Activated naive CD4-positive, alpha-beta T cell treated with anti-CD3 and anti-CD28 coated beads, Interleukin-2, amount 10 ng/mL, durations not matched to agents 7 days and 5 days (primary cell): ENCODE results near the gene TRIM71.

Experiments used
- CTCF ChIA-PET: fragments of 350-600 bp; sonication (Branson Sonifier 250); formaldehyde crosslinking; loops from one replicate; lab custom pipeline; 2021; ENCODE audit warnings: antibody characterized with exemption; lab: Charles Lee
- DNase-seq: peaks from one replicate; pipeline ENCODE4 v3.0.0-alpha.2; 2020
- H3K27ac Mint-ChIP-seq: one replicate; pipeline ENCODE4 v1.8.0; 2021; ENCODE audit warnings: mild to moderate bottlenecking, moderate library complexity, mixed read lengths
- H3K27me3 Mint-ChIP-seq: one replicate; pipeline ENCODE4 v1.8.0; 2021; ENCODE audit warnings: mild to moderate bottlenecking, mixed read lengths
- H3K36me3 Mint-ChIP-seq: one replicate; pipeline ENCODE4 v1.8.0; 2021; ENCODE audit warnings: mixed read lengths
- H3K4me1 Mint-ChIP-seq: one replicate; pipeline ENCODE4 v1.8.0; 2021; ENCODE audit warnings: mixed read lengths
- H3K4me3 Mint-ChIP-seq: one replicate; pipeline ENCODE4 v1.8.0; 2021; ENCODE audit warnings: mild to moderate bottlenecking, moderate library complexity, mixed read lengths
- H3K9me3 Mint-ChIP-seq: one replicate; pipeline ENCODE4 v1.8.0; 2021; ENCODE audit warnings: mixed read lengths

TRIM71 gene

GRCh38 chr3:32870373-32871095 lies 52.7 kb downstream of the TRIM71 start:
- CTCF ChIA-PET: no interaction called here
- Mint-ChIP-seq H3K4me1 (no peaks in the 10 kb centered on the region), H3K27ac (no peak overlapping the region), H3K27me3 (peaks cover 48% of the 10 kb centered on the region), H3K36me3 (no peaks in the 10 kb centered on the region), H3K9me3 (no peaks in the 10 kb centered on the region), H3K4me3 (no peak overlapping the region)
- no peak for DNase-seq

- CTCF ChIA-PET: interaction anchor here (0.6 kb wide), 1 partner anchor 31 kb away, joined by 3 read pairs; no protein-coding TSS in a partner anchor
- Mint-ChIP-seq H3K9me3 (no peaks in the 10 kb centered on the region), H3K4me3 (no peak overlapping the region), H3K27ac (no peak overlapping the region), H3K36me3 (no peaks in the 10 kb centered on the region), H3K27me3 (peaks cover 44% of the 10 kb centered on the region), H3K4me1 (no peaks in the 10 kb centered on the region)
- DNase-seq: no peak
Observed at GRCh38 chr3:32871273-32871672, 53.5 kb downstream of the TRIM71 start.

- Mint-ChIP-seq H3K36me3 (no peaks in the 10 kb centered on the region), H3K27me3 (peaks cover 45% of the 10 kb centered on the region), H3K4me3 (no peak overlapping the region), H3K4me1 (no peaks in the 10 kb centered on the region), H3K9me3 (no peaks in the 10 kb centered on the region), H3K27ac (no peak overlapping the region)
- DNase-seq: no peak
- CTCF ChIA-PET: interaction anchor here (0.6 kb wide), 1 partner anchor 10 kb away, joined by 3 read pairs; no protein-coding TSS in a partner anchor
Observed at GRCh38 chr3:32872487-32873382, 54.9 kb downstream of the TRIM71 start.

- DNase-seq: no peak
- H3K27me3 Mint-ChIP-seq: peaks cover 42% of the 10 kb centered on the region
- CTCF ChIA-PET: no interaction called here
- H3K4me3 Mint-ChIP-seq: no peak overlapping the region
- no peak overlapping the region for H3K27ac Mint-ChIP-seq
- H3K9me3 Mint-ChIP-seq: no peaks in the 10 kb centered on the region
- no peaks in the 10 kb centered on the region for H3K36me3 Mint-ChIP-seq
- no peaks in the 10 kb centered on the region for H3K4me1 Mint-ChIP-seq
Observed at GRCh38 chr3:32873531-32874130, 55.8 kb downstream of the TRIM71 start.

- no peak overlapping the region for H3K27ac Mint-ChIP-seq
- DNase-seq: no peak
- H3K4me3 Mint-ChIP-seq: no peak overlapping the region
- CTCF ChIA-PET: no interaction called here
- H3K9me3 Mint-ChIP-seq: no peaks in the 10 kb centered on the region
- no peaks in the 10 kb centered on the region for H3K36me3 Mint-ChIP-seq
- peaks cover 4% of the 10 kb centered on the region for H3K4me1 Mint-ChIP-seq
- H3K27me3 Mint-ChIP-seq: peaks cover 38% of the 10 kb centered on the region
Observed at GRCh38 chr3:32876920-32877319, 59.1 kb downstream of the TRIM71 start.

- peaks cover 33% of the 10 kb centered on the region for H3K27me3 Mint-ChIP-seq
- CTCF ChIA-PET: no interaction called here
- H3K4me1 Mint-ChIP-seq: peaks cover 9% of the 10 kb centered on the region
- DNase-seq: no peak
- H3K27ac Mint-ChIP-seq: no peak overlapping the region
- H3K4me3 Mint-ChIP-seq: no peak overlapping the region
- no peaks in the 10 kb centered on the region for H3K36me3 Mint-ChIP-seq
- H3K9me3 Mint-ChIP-seq: no peaks in the 10 kb centered on the region
Observed at GRCh38 chr3:32877598-32877997, 59.8 kb downstream of the TRIM71 start.

GRCh38 chr3:32880225-32880624 lies 62.4 kb downstream of the TRIM71 start:
- no peak for DNase-seq
- no peak overlapping the region for H3K4me3 Mint-ChIP-seq
- H3K27me3 Mint-ChIP-seq: peaks cover 28% of the 10 kb centered on the region
- H3K4me1 Mint-ChIP-seq: peaks cover 28% of the 10 kb centered on the region
- H3K27ac Mint-ChIP-seq: no peak overlapping the region
- CTCF ChIA-PET: no interaction called here
- H3K36me3 Mint-ChIP-seq: no peaks in the 10 kb centered on the region
- no peaks in the 10 kb centered on the region for H3K9me3 Mint-ChIP-seq

- no peak overlapping the region for H3K27ac Mint-ChIP-seq
- H3K36me3 Mint-ChIP-seq: no peaks in the 10 kb centered on the region
- H3K4me1 Mint-ChIP-seq: peaks cover 28% of the 10 kb centered on the region
- peaks cover 40% of the 10 kb centered on the region for H3K27me3 Mint-ChIP-seq
- no peaks in the 10 kb centered on the region for H3K9me3 Mint-ChIP-seq
- no peak for DNase-seq
- CTCF ChIA-PET: no interaction called here
- H3K4me3 Mint-ChIP-seq: no peak overlapping the region
Observed at GRCh38 chr3:32881624-32882023, 63.8 kb downstream of the TRIM71 start.

- Mint-ChIP-seq H3K4me3 (no peak overlapping the region), H3K9me3 (no peaks in the 10 kb centered on the region), H3K36me3 (no peaks in the 10 kb centered on the region), H3K27me3 (peaks cover 40% of the 10 kb centered on the region), H3K27ac (no peak overlapping the region), H3K4me1 (peaks cover 28% of the 10 kb centered on the region)
- CTCF ChIA-PET: interaction anchor here (0.7 to 1.2 kb wide), 2 partner anchors 19 to 21 kb away, joined by 3 to 4 read pairs; no protein-coding TSS in a partner anchor
- no peak for DNase-seq
Observed at GRCh38 chr3:32882189-32882588, 64.4 kb downstream of the TRIM71 start.

- no peak overlapping the region for H3K4me3 Mint-ChIP-seq
- peaks cover 28% of the 10 kb centered on the region for H3K4me1 Mint-ChIP-seq
- H3K9me3 Mint-ChIP-seq: no peaks in the 10 kb centered on the region
- peak overlapping the region; percentile 30 for H3K27ac Mint-ChIP-seq
- peak; percentile 34 for DNase-seq
- no peaks in the 10 kb centered on the region for H3K36me3 Mint-ChIP-seq
- CTCF ChIA-PET: interaction anchor here (0.7 to 1.2 kb wide), 2 partner anchors 18 to 20 kb away, joined by 3 to 4 read pairs; no protein-coding TSS in a partner anchor
- H3K27me3 Mint-ChIP-seq: peaks cover 38% of the 10 kb centered on the region
Observed at GRCh38 chr3:32882603-32883025, 64.8 kb downstream of the TRIM71 start.

- CTCF ChIA-PET: interaction anchor here (1.0 kb wide), 1 partner anchor 9 kb away, joined by 3 read pairs; no protein-coding TSS in a partner anchor
- no peaks in the 10 kb centered on the region for H3K9me3 Mint-ChIP-seq
- H3K4me1 Mint-ChIP-seq: peaks cover 28% of the 10 kb centered on the region
- H3K4me3 Mint-ChIP-seq: no peak overlapping the region
- no peaks in the 10 kb centered on the region for H3K36me3 Mint-ChIP-seq
- H3K27ac Mint-ChIP-seq: no peak overlapping the region
- peaks cover 43% of the 10 kb centered on the region for H3K27me3 Mint-ChIP-seq
- no peak for DNase-seq
Observed at GRCh38 chr3:32883817-32884216, 66.0 kb downstream of the TRIM71 start.

GRCh38 chr3:32884591-32884990 lies 66.8 kb downstream of the TRIM71 start:
- Mint-ChIP-seq H3K27ac (peak overlapping the region; percentile 26), H3K27me3 (peaks cover 45% of the 10 kb centered on the region), H3K36me3 (no peaks in the 10 kb centered on the region), H3K4me1 (peaks cover 28% of the 10 kb centered on the region), H3K4me3 (no peak overlapping the region), H3K9me3 (no peaks in the 10 kb centered on the region)
- DNase-seq: no peak
- CTCF ChIA-PET: no interaction called here

GRCh38 chr3:32885283-32885901 lies 67.6 kb downstream of the TRIM71 start:
- Mint-ChIP-seq H3K36me3 (no peaks in the 10 kb centered on the region), H3K27me3 (peaks cover 49% of the 10 kb centered on the region), H3K27ac (no peak overlapping the region), H3K4me1 (peaks cover 30% of the 10 kb centered on the region), H3K9me3 (no peaks in the 10 kb centered on the region), H3K4me3 (no peak overlapping the region)
- no peak for DNase-seq
- CTCF ChIA-PET: interaction anchor here (0.8 kb wide), 1 partner anchor 64 kb away, joined by 4 read pairs; no protein-coding TSS in a partner anchor

GRCh38 chr3:32886296-32886695 lies 68.5 kb downstream of the TRIM71 start:
- Mint-ChIP-seq H3K36me3 (no peaks in the 10 kb centered on the region), H3K4me3 (no peak overlapping the region), H3K4me1 (peaks cover 30% of the 10 kb centered on the region), H3K27me3 (peaks cover 57% of the 10 kb centered on the region), H3K9me3 (no peaks in the 10 kb centered on the region), H3K27ac (no peak overlapping the region)
- CTCF ChIA-PET: no interaction called here
- DNase-seq: no peak
